ENCODE measurements around the gene ARX. TPM values are rescaled to one million over a fixed set of nuclear protein-coding genes. Genes with fewer than 3 reads are reported as not detected.

ARX gene
- total and polyA plus RNA-seq, 2 of the 8 experiments (the other 6 are each of a cell fraction or from before 2014, with no cell fraction given): not detected

DNA sequence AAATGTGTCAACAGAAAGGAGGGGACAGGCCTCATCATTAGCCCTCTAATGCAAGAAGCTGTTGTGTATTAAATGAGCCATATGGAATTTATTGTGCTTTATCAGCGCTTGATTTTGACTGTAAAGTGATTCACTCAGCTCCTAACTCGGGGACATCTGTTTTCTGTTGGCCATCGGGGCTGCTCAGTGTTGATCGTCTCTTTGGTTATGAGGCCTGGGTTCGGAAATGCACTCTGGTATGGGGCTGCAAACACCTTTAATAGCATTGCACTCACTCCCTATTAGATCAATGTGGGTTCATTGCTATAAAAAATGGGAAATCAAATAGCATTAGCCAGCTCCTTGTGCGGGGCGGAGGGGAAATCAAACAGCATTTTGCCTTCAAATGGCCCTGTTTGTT is 6.4 kb downstream of the ARX start:
- Histone ChIP-seq H2BK120ac (replicated peaks; ENCODE audit: low read depth, low read length) (no peak overlapping the region), H3K4me2 (ENCODE audit: insufficient read depth in 1 of 2, low read depth in 2 of 2, low read length in 2 of 2) (peak overlapping the region in 1 of 2 experiments; percentile 68; a peak in 1 of 4 replicates), H4K5ac (ENCODE audit: insufficient read length, low read depth, low read length) (no peak overlapping the region), H4K8ac (ENCODE audit: extremely low read depth, insufficient read depth, low read length) (no peak overlapping the region), H4K20me1 (replicated peaks in 1 of 2; ENCODE audit: control insufficient read depth in 1 of 2, insufficient read depth in 2 of 2, low read length in 2 of 2) (peaks cover 7 to 8% of the 10 kb centered on the region in 2 experiments), H2BK5ac (ENCODE audit: low read depth, low read length) (no peak overlapping the region), H3K9ac (replicated peaks in 1 of 4; ENCODE audit: extremely low read depth in 1 of 4, low read depth in 3 of 4, low read length in 3 of 4) (no peak overlapping the region), H3K56ac (replicated peaks; ENCODE audit: insufficient read length, low read depth, low read length) (no peak overlapping the region), H2BK15ac (ENCODE audit: low read length) (no peak overlapping the region), H3K36me3 (ENCODE audit: control insufficient read depth in 2 of 4, insufficient read depth in 4 of 4, low read length in 3 of 4) (peaks cover 0 to 11% (median 0%) of the 10 kb centered on the region in 4 experiments; a peak in 2 of 8 replicates), H3K4me3 (ENCODE audit: extremely low read depth in 1 of 4, insufficient read depth in 2 of 4, low read depth in 3 of 4, low read length in 4 of 4) (no peak overlapping the region), H2AFZ (ENCODE audit: low read length) (no peak overlapping the region), H3K18ac (ENCODE audit: extremely low read depth, low read length) (no peak overlapping the region), H2BK20ac (ENCODE audit: low read length) (no peak overlapping the region), H3K79me1 (ENCODE audit: low read depth, low read length) (no peaks in the 10 kb centered on the region), H3K27ac (ENCODE audit: low read depth, low read length) (no peak overlapping the region), H3K9me3 (ENCODE audit: insufficient read depth in 2 of 2, low read depth in 1 of 2, low read length in 1 of 2) (no peaks in the 10 kb centered on the region), H4K91ac (replicated peaks; ENCODE audit: insufficient read length, low read length) (no peak overlapping the region), H3K4ac (replicated peaks; ENCODE audit: insufficient read length, low read depth, low read length) (no peak overlapping the region), H2AK5ac (ENCODE audit: low read depth, low read length) (no peak overlapping the region), H3K27me3 (replicated peaks in 1 of 4; ENCODE audit: control insufficient read depth in 3 of 4, extremely low read depth in 1 of 4, insufficient read depth in 3 of 4, low read length in 3 of 4) (peaks cover 85 to 96% (median 94%) of the 10 kb centered on the region in 4 experiments), H3K14ac (ENCODE audit: insufficient read length) (no peak overlapping the region), H3K4me1 (replicated peaks in 1 of 4; ENCODE audit: control insufficient read depth in 3 of 4, insufficient read depth in 4 of 4, low read length in 3 of 4) (peaks cover 3 to 33% (median 13%) of the 10 kb centered on the region in 4 experiments), H3K79me2 (ENCODE audit: control insufficient read depth in 1 of 2, insufficient read depth in 2 of 2, low read length in 2 of 2) (no peaks in the 10 kb centered on the region), H2BK12ac (ENCODE audit: low read depth, low read length) (no peak overlapping the region), H3K23me2 (ENCODE audit: low read depth, low read length) (peaks cover 3% of the 10 kb centered on the region; the same call in 1 of the 2 replicates), H3K23ac (ENCODE audit: insufficient read length) (no peak overlapping the region)
- CTCF ChIA-PET (ENCODE audit: partially characterized antibody): interaction anchor here (1.7 to 4.6 kb wide), 2 partner anchors 9 to 13 kb away, joined by 5 to 23 read pairs; no protein-coding TSS in a partner anchor
- POLR2A ChIA-PET (ENCODE audit: partially characterized antibody): interaction anchor here (1.9 kb wide), 1 partner anchor 11 kb away, joined by 4 read pairs; no protein-coding TSS in a partner anchor
- DNase-seq (ENCODE audit: low read depth in 1 of 2, low spot score in 2 of 2): no peak
- FAIRE-seq: no peak
- TF ChIP-seq SUZ12 (IDR thresholded peaks at IDR 0.05; ENCODE audit: low read length) (peak; percentile 74; the same call in 1 of the 2 replicates), EZH2 (IDR thresholded peaks at IDR 0.05; ENCODE audit: low read depth, low read length, severe bottlenecking) (peak; percentile 74), POLR2AphosphoS5 (IDR thresholded peaks at IDR 0.05; ENCODE audit: low read depth, low read length) (no peak), RNF2 (IDR thresholded peaks at IDR 0.05; ENCODE audit: borderline replicate concordance, low read depth, low read length, missing control alignments, poor library complexity, severe bottlenecking) (peak; percentile 74)
- 10% methylated on average over 7 of the region's 7 CpGs; no CpG with 5 or more reads in 1 of the 2 experiments for WGBS, 2 experiments (ENCODE audit: extremely low coverage in 1 of 2, insufficient coverage in 1 of 2, insufficient read length in 1 of 2, insufficient replicate concordance in 2 of 2, low coverage in 1 of 2, low lambda C conversion rate in 2 of 2, missing lambda C conversion rate in 1 of 2)
